H9 (cell line): Measurements from ENCODE around the gene ADISSP. TPM values are rescaled to one million over a fixed set of nuclear protein-coding genes. Genes with fewer than 3 reads are reported as not detected.

Experiments
- DNase-seq: peaks from one replicate; pipeline ENCODE4 v3.0.0-alpha.2; 2017
- H2AFZ ChIP-seq: one replicate; pipeline ENCODE4 v1.6.1; 2013; ENCODE audit warnings: mild to moderate bottlenecking, low read length, control low read depth, moderate library complexity
- H2AK5ac ChIP-seq: 2 replicates; pipeline ENCODE4 v1.6.1; 2013; ENCODE audit warnings: low read length, control low read depth, mixed read lengths; ENCODE audit not compliant: insufficient read length
- H2BK120ac ChIP-seq: one replicate; pipeline ENCODE4 v1.6.1; 2013; ENCODE audit warnings: low read depth, mild to moderate bottlenecking, low read length, control low read depth, inconsistent platforms; ENCODE audit not compliant: poor library complexity, severe bottlenecking
- H2BK12ac ChIP-seq: 2 replicates; pipeline ENCODE4 v1.6.1; 2013; ENCODE audit warnings: low read length, control low read depth, mixed read lengths, low read depth; ENCODE audit not compliant: insufficient read length
- H2BK15ac ChIP-seq: 2 replicates; pipeline ENCODE4 v1.6.1; 2013; ENCODE audit warnings: low read depth, low read length, control low read depth
- H2BK20ac ChIP-seq: one replicate; pipeline ENCODE4 v1.6.1; 2013; ENCODE audit warnings: low read depth, mild to moderate bottlenecking, low read length, control low read depth, inconsistent platforms; ENCODE audit not compliant: poor library complexity, severe bottlenecking
- H2BK5ac ChIP-seq: 2 replicates; pipeline ENCODE4 v1.6.1; 2013; ENCODE audit warnings: low read length, control low read depth, mixed read lengths; ENCODE audit not compliant: insufficient read length
- H3K14ac ChIP-seq: 2 replicates; pipeline ENCODE4 v1.6.1; 2013; ENCODE audit warnings: low read length, control low read depth; ENCODE audit not compliant: insufficient read depth
- H3K18ac ChIP-seq: 2 replicates; pipeline ENCODE4 v1.6.1; 2013; ENCODE audit warnings: low read depth, mild to moderate bottlenecking, mixed read lengths, low read length, control low read depth; ENCODE audit not compliant: insufficient read length
- H3K23ac ChIP-seq: 2 replicates; pipeline ENCODE4 v1.6.1; 2013; ENCODE audit warnings: low read length, control low read depth, mixed read lengths, low read depth; ENCODE audit not compliant: insufficient read length
- H3K23me2 ChIP-seq: 2 replicates; pipeline ENCODE4 v1.6.1; 2013; ENCODE audit warnings: low read depth, mild to moderate bottlenecking, mixed read lengths, low read length, control low read depth; ENCODE audit not compliant: insufficient read length, poor library complexity, severe bottlenecking
- H3K27ac ChIP-seq: 2 replicates; pipeline ENCODE4 v1.5.1; 2013; ENCODE audit warnings: low read length, control low read depth, mixed read lengths, low read depth; ENCODE audit not compliant: insufficient read length
- H3K27me3 ChIP-seq: 2 replicates; pipeline ENCODE4 v1.6.1; 2013; ENCODE audit warnings: low read length, control low read depth, inconsistent platforms; ENCODE audit not compliant: insufficient read depth
- H3K4ac ChIP-seq: 2 replicates; pipeline ENCODE4 v1.6.1; 2013; ENCODE audit warnings: low read depth, mild to moderate bottlenecking, control low read depth, inconsistent platforms, low read length, moderate library complexity
- H3K4me1 ChIP-seq: 2 replicates; pipeline ENCODE4 v1.6.1; 2013; ENCODE audit warnings: low read length, control low read depth, inconsistent platforms; ENCODE audit not compliant: insufficient read depth
- H3K4me2 ChIP-seq: 2 replicates; pipeline ENCODE4 v1.6.1; 2013; ENCODE audit warnings: low read length, control low read depth, mixed read lengths; ENCODE audit not compliant: insufficient read length, insufficient read depth
- H3K56ac ChIP-seq: 2 replicates; pipeline ENCODE4 v1.6.1; 2013; ENCODE audit warnings: low read depth, mild to moderate bottlenecking, mixed read lengths, low read length, control low read depth; ENCODE audit not compliant: insufficient read length
- H3K79me1 ChIP-seq: 2 replicates; pipeline ENCODE4 v1.6.1; 2013; ENCODE audit warnings: low read depth, mild to moderate bottlenecking, moderate library complexity, low read length, control low read depth, inconsistent platforms; ENCODE audit not compliant: insufficient read depth, poor library complexity, severe bottlenecking
- H3K79me2 ChIP-seq: 2 replicates; pipeline ENCODE4 v1.6.1; 2013; ENCODE audit warnings: low read length, control low read depth, inconsistent platforms; ENCODE audit not compliant: insufficient read depth
- H3K9ac ChIP-seq: 2 replicates; pipeline ENCODE4 v1.6.1; 2013; ENCODE audit warnings: low read length, control low read depth, mixed read lengths; ENCODE audit not compliant: insufficient read length; ENCODE audit errors: extremely low read depth
- H3K9me3 ChIP-seq: one replicate; pipeline ENCODE4 v1.6.1; 2013; ENCODE audit warnings: low read depth, low read length, inconsistent platforms; ENCODE audit not compliant: control insufficient read depth
- H3T11ph ChIP-seq: one replicate; pipeline ENCODE4 v1.6.1; 2013; ENCODE audit warnings: mild to moderate bottlenecking, low read length, control low read depth, inconsistent platforms
- H4K20me1 ChIP-seq: one replicate; pipeline ENCODE4 v1.6.1; 2013; ENCODE audit not compliant: control insufficient read depth, insufficient read length, insufficient read depth
- H4K5ac ChIP-seq: 2 replicates; pipeline ENCODE4 v1.6.1; 2013; ENCODE audit warnings: low read depth, mild to moderate bottlenecking, mixed read lengths, low read length, control low read depth; ENCODE audit not compliant: insufficient read length
- H4K8ac ChIP-seq: replicated peaks from 2 replicates; pipeline ENCODE4 v1.6.1; 2013; ENCODE audit warnings: low read length, control low read depth, mixed read lengths, low read depth; ENCODE audit not compliant: insufficient read length
- H4K91ac ChIP-seq: 2 replicates; pipeline ENCODE4 v1.6.1; 2013; ENCODE audit warnings: low read depth, mild to moderate bottlenecking, moderate library complexity, mixed read lengths, low read length, control low read depth; ENCODE audit not compliant: insufficient read length
- H3K27ac Mint-ChIP-seq, 3 experiments: 2 replicates in 2 of 3; 3 replicates in 1 of 3; pipeline ENCODE4 v1.8.0; 2020 to 2021; ENCODE audit warnings: mixed read lengths in 3 of 3, mild to moderate bottlenecking in 1 of 3, moderate library complexity in 1 of 3
- H3K27me3 Mint-ChIP-seq: 2 replicates; pipeline ENCODE4 v1.8.0; 2021; ENCODE audit warnings: low read depth, mild to moderate bottlenecking, moderate library complexity, mixed read lengths
- H3K36me3 Mint-ChIP-seq, 3 experiments: 2 replicates in 2 of 3; 3 replicates in 1 of 3; pipeline ENCODE4 v1.8.0; 2020 to 2021; ENCODE audit warnings: low read depth in 3 of 3, mixed read lengths in 3 of 3; ENCODE audit not compliant: insufficient read depth in 1 of 3
- H3K4me1 Mint-ChIP-seq, 2 experiments: 2 replicates each; pipeline ENCODE4 v1.8.0; 2020; ENCODE audit warnings: mixed read lengths in 2 of 2
- H3K4me3 Mint-ChIP-seq, 2 experiments: 2 replicates in 1 of 2; 3 replicates in 1 of 2; pipeline ENCODE4 v1.8.0; 2020 to 2021; ENCODE audit warnings: mild to moderate bottlenecking in 2 of 2, mixed read lengths in 2 of 2, moderate library complexity in 1 of 2
- H3K9me3 Mint-ChIP-seq, 2 experiments: 2 replicates in 1 of 2; 3 replicates in 1 of 2; pipeline ENCODE4 v1.8.0; 2020; ENCODE audit warnings: mild to moderate bottlenecking in 2 of 2, mixed read lengths in 2 of 2, moderate library complexity in 1 of 2
- WGBS: extraction: QIAGEN DNeasy Blood & Tissue Kit; methylation state at CpG from one replicate; pipeline ENCODE4 v1.1.7; 2013; ENCODE audit warnings: missing lambda C conversion rate, low lambda C conversion rate, mixed read lengths; ENCODE audit not compliant: insufficient read length; ENCODE audit errors: extremely low coverage; 5-methylcytosine and 5-hydroxymethylcytosine counted together
- total RNA-seq: library from RNA; stranded (reverse); gene quantifications from 2 replicates; pipeline ENCODE4 v1.2.1, GENCODE V29; 2021
- TF ChIP-seq, protein P1 (sequence below): fragments of 200-600 bp; sonication (generic); conservative IDR thresholded peaks from 3 replicates; pipeline ENCODE4 v1.8.0; 2021; ENCODE audit warnings: antibody characterized with exemption, mild to moderate bottlenecking

Gene ADISSP
- total RNA-seq, 1 experiment from 2014 or later, result 80.9 TPM

DNA sequence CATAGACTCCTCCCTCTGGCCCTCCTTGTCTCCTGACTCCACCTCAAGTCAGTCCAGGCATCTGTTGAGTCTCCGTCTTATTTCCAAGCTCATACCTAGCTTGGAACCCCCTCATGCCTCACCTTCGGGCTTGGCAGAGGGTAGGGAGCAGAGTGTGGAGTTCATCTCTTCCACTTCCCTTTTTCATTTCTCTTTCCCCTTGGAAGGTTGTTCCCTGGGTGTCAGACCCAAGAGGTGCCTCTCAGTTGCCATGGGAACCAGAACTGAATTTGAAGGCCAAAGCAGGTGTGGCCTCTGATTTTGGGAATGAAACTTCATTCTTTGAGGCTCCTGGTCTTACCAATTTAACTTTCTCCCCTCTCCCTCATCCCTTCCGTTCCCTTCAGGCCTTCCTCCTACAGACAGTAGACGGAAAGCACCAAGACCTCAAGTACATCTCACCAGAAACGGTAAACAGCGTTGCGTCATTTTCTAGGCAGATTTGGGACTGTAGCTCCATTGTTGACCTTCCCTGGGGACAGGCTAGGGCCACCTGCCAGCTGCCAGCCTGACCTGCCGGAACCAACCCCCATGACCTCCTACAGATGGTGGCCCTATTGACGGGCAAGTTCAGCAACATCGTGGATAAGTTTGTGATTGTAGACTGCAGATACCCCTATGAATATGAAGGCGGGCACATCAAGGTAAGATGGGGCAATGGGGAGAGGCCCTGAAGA lies 35.1 kb upstream of the ADISSP start:
- Histone ChIP-seq H3K4me2 (no peak overlapping the region), H3K4me1 (peaks cover 2% of the 10 kb centered on the region), H2BK5ac (no peak overlapping the region), H4K5ac (no peak overlapping the region), H3K27ac (no peak overlapping the region), H3K14ac (no peak overlapping the region), H2BK15ac (no peak overlapping the region), H3K79me2 (no peaks in the 10 kb centered on the region), H3K9ac (no peak overlapping the region), H3K4ac (no peak overlapping the region), H2AFZ (no peak overlapping the region), H3K23me2 (peaks cover 8% of the 10 kb centered on the region), H2BK20ac (no peak overlapping the region), H4K8ac (no peak overlapping the region), H4K20me1 (no peaks in the 10 kb centered on the region), H3K9me3 (no peaks in the 10 kb centered on the region), H3K79me1 (no peaks in the 10 kb centered on the region), H3K23ac (no peak overlapping the region), H2BK12ac (no peak overlapping the region), H3K27me3 (no peaks in the 10 kb centered on the region), H3K56ac (no peak overlapping the region), H3K18ac (no peak overlapping the region), H4K91ac (no peak overlapping the region), H2AK5ac (no peak overlapping the region), H2BK120ac (no peak overlapping the region), H3T11ph (no peak overlapping the region)
- Mint-ChIP-seq H3K4me1 (peaks cover 42 to 57% of the 10 kb centered on the region in 2 experiments), H3K27me3 (no peaks in the 10 kb centered on the region; the same call in 1 of the 2 replicates), H3K4me3 (peak overlapping the region in 1 of 2 experiments; percentile 9; a peak in 1 of 5 replicates), H3K9me3 (no peaks in the 10 kb centered on the region), H3K27ac (no peak overlapping the region; a peak in 3 of 7 replicates), H3K36me3 (peaks cover 32 to 55% (median 48%) of the 10 kb centered on the region in 3 experiments)
- DNase-seq, result no peak
- no CpG with 5 or more reads among the region's 11 CpGs for WGBS
- TF ChIP-seq, protein P1, sequence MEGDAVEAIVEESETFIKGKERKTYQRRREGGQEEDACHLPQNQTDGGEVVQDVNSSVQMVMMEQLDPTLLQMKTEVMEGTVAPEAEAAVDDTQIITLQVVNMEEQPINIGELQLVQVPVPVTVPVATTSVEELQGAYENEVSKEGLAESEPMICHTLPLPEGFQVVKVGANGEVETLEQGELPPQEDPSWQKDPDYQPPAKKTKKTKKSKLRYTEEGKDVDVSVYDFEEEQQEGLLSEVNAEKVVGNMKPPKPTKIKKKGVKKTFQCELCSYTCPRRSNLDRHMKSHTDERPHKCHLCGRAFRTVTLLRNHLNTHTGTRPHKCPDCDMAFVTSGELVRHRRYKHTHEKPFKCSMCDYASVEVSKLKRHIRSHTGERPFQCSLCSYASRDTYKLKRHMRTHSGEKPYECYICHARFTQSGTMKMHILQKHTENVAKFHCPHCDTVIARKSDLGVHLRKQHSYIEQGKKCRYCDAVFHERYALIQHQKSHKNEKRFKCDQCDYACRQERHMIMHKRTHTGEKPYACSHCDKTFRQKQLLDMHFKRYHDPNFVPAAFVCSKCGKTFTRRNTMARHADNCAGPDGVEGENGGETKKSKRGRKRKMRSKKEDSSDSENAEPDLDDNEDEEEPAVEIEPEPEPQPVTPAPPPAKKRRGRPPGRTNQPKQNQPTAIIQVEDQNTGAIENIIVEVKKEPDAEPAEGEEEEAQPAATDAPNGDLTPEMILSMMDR, result no peak
